Astrocyte of the cerebellum (primary cell): ENCODE results near the gene MSANTD2.

ENCODE experiments used
- DNase-seq: peaks from one replicate; pipeline ENCODE4 v3.0.0-alpha.2; 2011; ENCODE audit warnings: low read depth
- H3K4me3 ChIP-seq: 2 replicates; pipeline ENCODE4 v1.5.1; 2011; ENCODE audit warnings: mild to moderate bottlenecking, low read depth, low read length, moderate library complexity
- in situ Hi-C: cut with HindIII; loops from 2 replicates; pipeline ENCODE4 v1.10.0; 2017; ENCODE audit warnings: low sequenced_read_pairs
- TF ChIP-seq, protein P1 (sequence below): IDR thresholded peaks from 2 replicates; pipeline ENCODE4 v1.5.1; 2012; ENCODE audit warnings: low read length, low read depth, moderate library complexity, mild to moderate bottlenecking; ENCODE audit errors: missing control alignments

MSANTD2 gene

DNA sequence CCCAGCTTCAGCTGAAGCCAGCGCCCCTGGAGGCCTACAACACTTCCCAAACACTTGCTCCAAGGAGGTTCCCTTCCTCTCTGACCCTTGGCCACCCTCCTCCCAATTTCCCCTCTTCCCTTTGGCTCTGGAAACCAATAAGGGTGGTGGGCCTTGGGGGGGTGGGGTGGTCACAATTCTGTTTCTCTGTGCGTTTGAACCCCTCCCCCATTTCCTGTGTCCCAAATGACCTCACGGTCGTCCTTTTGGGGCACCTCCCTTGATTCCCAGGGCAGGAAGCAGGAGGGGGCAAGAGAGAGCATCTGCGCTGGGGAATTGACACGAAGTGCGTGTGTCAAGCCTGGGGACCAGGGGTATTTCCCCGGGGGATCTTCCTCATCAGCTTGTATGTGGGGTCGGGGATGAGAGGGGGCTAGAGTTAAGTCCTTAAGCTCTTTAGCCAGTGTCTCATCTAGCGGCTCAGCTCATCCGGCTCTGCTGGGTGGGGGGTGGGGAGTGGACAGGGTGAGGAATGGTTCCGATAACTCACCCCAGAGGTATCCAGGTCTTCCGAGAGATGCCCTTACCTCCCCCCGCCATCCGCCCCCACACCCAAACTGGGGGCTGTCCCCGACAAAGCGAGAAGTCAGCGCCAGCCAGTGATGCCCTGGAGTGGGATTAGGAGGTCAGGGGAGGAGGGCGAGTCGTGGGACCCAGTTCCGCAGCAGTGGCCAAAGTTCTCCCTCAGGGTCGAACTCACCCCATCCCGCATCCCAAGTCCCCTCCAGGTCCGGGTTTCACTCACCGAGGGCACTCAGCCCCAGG lies 38.7 kb downstream of the MSANTD2 start:
- no peak for DNase-seq
- H3K4me3 ChIP-seq, result peak overlapping the region; percentile 9
- TF ChIP-seq, protein P1, sequence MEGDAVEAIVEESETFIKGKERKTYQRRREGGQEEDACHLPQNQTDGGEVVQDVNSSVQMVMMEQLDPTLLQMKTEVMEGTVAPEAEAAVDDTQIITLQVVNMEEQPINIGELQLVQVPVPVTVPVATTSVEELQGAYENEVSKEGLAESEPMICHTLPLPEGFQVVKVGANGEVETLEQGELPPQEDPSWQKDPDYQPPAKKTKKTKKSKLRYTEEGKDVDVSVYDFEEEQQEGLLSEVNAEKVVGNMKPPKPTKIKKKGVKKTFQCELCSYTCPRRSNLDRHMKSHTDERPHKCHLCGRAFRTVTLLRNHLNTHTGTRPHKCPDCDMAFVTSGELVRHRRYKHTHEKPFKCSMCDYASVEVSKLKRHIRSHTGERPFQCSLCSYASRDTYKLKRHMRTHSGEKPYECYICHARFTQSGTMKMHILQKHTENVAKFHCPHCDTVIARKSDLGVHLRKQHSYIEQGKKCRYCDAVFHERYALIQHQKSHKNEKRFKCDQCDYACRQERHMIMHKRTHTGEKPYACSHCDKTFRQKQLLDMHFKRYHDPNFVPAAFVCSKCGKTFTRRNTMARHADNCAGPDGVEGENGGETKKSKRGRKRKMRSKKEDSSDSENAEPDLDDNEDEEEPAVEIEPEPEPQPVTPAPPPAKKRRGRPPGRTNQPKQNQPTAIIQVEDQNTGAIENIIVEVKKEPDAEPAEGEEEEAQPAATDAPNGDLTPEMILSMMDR, result no peak
- in situ Hi-C loops, result no loop called here

DNA sequence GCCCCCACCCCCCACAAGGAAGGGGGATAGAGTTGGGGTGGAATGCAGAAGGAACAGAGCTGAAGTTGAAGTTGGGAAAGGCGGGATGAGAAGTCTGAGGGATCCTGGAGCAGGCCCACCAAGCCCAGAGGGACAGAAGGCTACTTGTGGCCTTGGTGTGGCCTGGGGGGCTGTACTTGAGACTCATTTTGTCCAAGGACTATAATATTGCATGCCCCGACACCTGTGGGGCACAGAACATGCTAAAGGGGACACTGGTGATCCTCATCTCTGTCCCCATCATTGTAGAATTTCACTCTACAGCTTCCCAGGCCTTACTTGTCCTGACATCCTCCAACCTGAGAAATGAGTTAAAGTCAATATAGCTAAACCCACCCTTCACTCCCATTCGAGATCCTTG lies 39.4 kb downstream of the MSANTD2 start:
- no peak for DNase-seq
- in situ Hi-C loops, result no loop called here
- TF ChIP-seq, protein P1, result no peak
- H3K4me3 ChIP-seq, result no peak overlapping the region

DNA sequence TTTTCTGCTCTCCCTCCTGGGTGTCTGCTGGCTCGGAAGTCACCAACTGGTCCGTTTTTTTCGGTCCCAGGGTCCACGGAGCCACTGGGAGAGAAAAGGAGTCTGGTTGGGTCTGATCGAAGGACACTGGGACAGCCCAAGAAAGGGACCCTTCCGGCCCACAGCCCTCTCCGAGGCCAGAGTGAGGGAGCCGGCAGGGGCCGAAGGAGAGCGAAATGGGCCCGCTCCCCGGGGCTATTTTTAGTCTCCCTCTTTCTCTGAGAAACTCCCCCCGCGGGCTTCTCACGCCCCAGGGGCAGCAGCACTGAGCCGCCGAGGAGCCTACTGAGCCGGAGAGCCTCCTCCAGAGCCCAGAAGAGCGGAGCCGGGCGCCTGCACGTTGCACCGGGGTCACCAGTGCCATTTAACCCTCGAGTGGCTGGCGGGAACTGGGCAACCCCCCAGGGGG lies 40.0 kb downstream of the MSANTD2 start:
- no peak overlapping the region for H3K4me3 ChIP-seq
- TF ChIP-seq, protein P1, result no peak
- no peak for DNase-seq
- in situ Hi-C loops, result no loop called here

DNA sequence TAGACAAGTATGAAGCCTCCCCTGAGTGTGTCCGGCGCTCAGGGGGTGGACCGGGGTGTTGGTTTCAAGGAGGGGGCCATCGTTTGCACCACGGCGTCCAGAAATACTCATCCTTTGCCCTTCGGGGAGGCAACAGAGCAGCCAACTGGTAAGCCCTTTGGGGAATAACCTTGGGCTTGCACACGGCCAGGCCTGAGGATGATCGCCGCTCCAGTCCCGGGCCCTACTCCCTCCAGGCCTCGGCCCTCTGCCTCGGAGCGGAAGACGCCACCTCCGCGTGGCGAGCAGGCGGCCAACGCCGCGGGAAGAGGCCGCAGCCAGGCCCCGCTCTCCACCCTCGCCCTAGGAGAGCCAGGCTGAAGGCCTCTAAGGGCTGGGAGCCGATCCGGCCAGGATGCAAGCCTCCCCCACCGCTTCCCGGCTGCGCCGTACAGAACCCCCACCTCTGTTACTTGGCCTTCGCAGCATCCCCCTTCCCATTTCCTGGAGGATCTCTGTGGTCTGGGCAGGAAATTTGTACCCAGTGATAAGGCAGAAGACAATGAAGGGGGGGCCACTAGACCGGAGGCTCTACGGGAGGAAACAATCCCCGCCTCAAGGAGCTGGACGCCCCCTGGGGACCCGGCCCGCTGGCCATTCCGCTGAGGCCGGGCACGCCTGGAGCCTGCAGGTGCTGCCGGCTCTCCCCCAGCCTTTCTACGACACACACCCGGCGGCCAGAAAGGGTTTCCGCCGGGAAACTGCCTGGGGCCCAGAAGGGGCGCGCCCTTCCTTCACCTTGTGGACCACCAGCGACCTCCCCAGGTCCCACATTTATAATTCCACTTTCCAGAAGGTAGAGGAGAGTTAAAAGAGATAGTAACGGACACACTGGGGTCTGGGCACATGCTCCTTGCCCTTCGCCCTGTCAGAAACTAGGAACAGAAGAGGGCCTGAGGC lies 40.7 kb downstream of the MSANTD2 start:
- H3K4me3 ChIP-seq, result no peak overlapping the region
- DNase-seq, result no peak
- in situ Hi-C loops, result no loop called here

DNA sequence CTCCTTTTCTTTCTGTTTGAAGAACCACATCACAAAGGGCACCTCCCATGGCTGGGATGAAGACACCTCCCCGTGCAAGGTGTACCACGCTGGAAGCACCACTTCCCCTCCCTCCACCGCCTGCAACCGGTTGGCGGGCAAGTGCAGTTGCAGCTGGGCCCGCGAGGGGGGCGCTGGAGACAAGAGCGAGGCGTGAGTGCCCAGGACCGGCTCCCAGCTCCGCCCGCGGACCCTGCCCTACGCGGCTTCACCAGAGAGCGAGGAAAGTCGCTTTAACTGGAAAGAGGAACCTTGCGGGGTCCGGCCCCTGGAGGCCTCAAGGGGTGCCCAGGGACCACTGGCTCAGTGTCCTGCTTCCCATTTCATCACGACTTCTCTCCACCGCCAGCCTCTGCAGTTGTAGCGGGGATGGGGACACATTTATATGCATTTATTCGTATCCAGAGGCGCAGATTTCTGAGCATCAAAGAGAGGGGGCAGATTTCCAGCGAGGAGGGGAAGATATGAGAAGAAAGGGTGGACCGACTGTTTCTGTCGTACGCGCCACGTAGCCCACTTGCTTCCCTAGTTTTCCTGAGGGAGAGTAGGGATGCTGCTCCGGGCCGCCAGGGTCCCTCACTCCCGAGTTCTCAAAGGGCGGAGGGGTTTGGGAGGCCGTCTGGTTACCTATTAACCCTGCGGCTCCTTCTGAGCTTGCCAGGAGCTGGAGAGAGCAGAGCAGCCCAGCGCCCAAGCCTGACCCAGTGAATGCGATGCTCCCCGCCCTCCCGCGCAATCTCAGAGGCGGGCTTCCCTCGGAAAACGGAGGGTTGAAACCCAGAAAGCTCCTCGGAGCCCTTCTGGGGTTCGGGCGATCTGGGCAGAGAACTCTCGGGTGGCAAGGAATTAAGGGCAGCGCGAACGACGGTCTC lies 41.6 kb downstream of the MSANTD2 start:
- in situ Hi-C loops, result no loop called here
- TF ChIP-seq, protein P1, result peak; percentile 81
- peak overlapping the region; percentile 32 for H3K4me3 ChIP-seq
- no peak for DNase-seq

More for the DNA sequence above, 40.7 kb downstream of the MSANTD2 start:
- TF ChIP-seq, protein P1, result no peak

DNA sequence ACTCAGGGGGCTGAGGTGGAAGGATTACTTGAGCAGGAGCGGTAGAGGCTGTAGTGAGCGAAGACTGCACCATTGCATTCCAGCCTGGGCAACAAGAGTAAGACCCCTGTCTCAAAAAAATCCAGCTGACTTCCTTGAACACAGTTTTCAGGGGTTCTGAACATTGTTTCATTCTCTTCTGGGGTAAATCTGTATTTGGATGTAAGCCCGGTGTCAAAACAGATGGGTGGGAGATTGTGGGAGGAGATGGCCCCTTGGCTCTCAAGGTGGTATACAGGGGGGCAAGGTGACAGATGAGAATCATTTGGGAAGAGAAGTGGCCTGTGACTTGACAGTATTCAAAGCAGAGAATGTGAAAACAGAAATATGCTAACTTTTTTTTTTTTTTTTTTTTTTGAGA lies 42.9 kb downstream of the MSANTD2 start:
- TF ChIP-seq, protein P1, result no peak
- in situ Hi-C loops, result no loop called here
- no peak overlapping the region for H3K4me3 ChIP-seq
- DNase-seq, result no peak
